Panc1 (cell line): ENCODE measurements around the gene SLIT1. TPM values are rescaled to one million over a fixed set of nuclear protein-coding genes. Genes with fewer than 3 reads are reported as not detected.

Source experiments
- ATAC-seq: fragments of 200-7000 bp; cut with Tn5 transposase; 2 replicates; pipeline ENCODE4 v1.9.1; 2020; ENCODE audit warnings: mild to moderate bottlenecking, moderate library complexity
- BruUV-seq: library from RNA; stranded (reverse); fragments of 400-500 nt; replicated peaks from 2 replicates; lab custom pipeline; 2021; lab: Mats Ljungman, UMichigan
- CTCF ChIA-PET: fragments of 300-600 bp; sonication (Branson Sonifier 250); formaldehyde crosslinking; loops from one replicate; lab custom pipeline; 2022; ENCODE audit warnings: antibody characterized with exemption; lab: Charles Lee
- POLR2A ChIA-PET: fragments of 300-600 bp; sonication (Branson Sonifier 250); formaldehyde crosslinking; loops from one replicate; lab custom pipeline; 2022; ENCODE audit warnings: antibody characterized with exemption; lab: Charles Lee
- DNase-seq: peaks from one replicate; pipeline ENCODE4 v3.0.0-alpha.2; 2010; ENCODE audit warnings: low read depth, low spot score
- H3K27ac ChIP-seq: 2 replicates; pipeline ENCODE4 v1.5.1; 2011; ENCODE audit warnings: mild to moderate bottlenecking, low read length, inconsistent platforms
- H3K27me3 ChIP-seq: fragments of 200-500 bp; sonication (Bioruptor generic); 2 replicates; pipeline ENCODE4 v1.6.0; 2014; ENCODE audit warnings: low read length, inconsistent platforms; ENCODE audit not compliant: control insufficient read depth, insufficient read depth
- H3K36me3 ChIP-seq: fragments of 200-500 bp; sonication (Bioruptor generic); 2 replicates; pipeline ENCODE4 v1.5.1; 2014; ENCODE audit warnings: inconsistent platforms, mild to moderate bottlenecking, low read length, moderate library complexity; ENCODE audit not compliant: control insufficient read depth, insufficient read depth
- H3K4me1 ChIP-seq: 2 replicates; pipeline ENCODE4 v1.5.1; 2011; ENCODE audit warnings: inconsistent platforms, mild to moderate bottlenecking, low read length, moderate library complexity; ENCODE audit not compliant: control insufficient read depth, insufficient read depth
- H3K4me3 ChIP-seq, 2 experiments: 2 replicates each; pipeline ENCODE4 v1.5.1; 2011 to 2012; ENCODE audit warnings: low read depth in 2 of 2, low read length in 2 of 2, mild to moderate bottlenecking in 2 of 2, inconsistent platforms in 1 of 2, moderate library complexity in 1 of 2
- H3K9me3 ChIP-seq: fragments of 200-500 bp; sonication (Bioruptor generic); 2 replicates; pipeline ENCODE4 v1.5.1; 2014; ENCODE audit warnings: low read depth, mild to moderate bottlenecking, inconsistent platforms, low read length, moderate library complexity; ENCODE audit not compliant: control insufficient read depth, insufficient read depth
- POLR2AphosphoS5 ChIP-seq: IDR thresholded peaks from 2 replicates; pipeline ENCODE4 v1.6.1; 2012; ENCODE audit warnings: mild to moderate bottlenecking, low read depth, low read length, moderate library complexity
- REST ChIP-seq, 2 experiments: IDR thresholded peaks; 2 replicates each; pipeline ENCODE4 v1.6.1; 2011 to 2012; ENCODE audit warnings: low read depth in 2 of 2, control low read depth in 1 of 2, low read length in 1 of 2, mild to moderate bottlenecking in 1 of 2, moderate library complexity in 1 of 2; ENCODE audit not compliant: insufficient read depth in 1 of 2
- SIN3A ChIP-seq: IDR thresholded peaks from 2 replicates; pipeline ENCODE4 v1.6.1; 2012; ENCODE audit warnings: low read depth, mild to moderate bottlenecking, low read length, moderate library complexity, borderline replicate concordance; ENCODE audit not compliant: insufficient read depth
- TCF7L2 ChIP-seq: IDR thresholded peaks from 2 replicates; pipeline ENCODE4 v1.6.1; 2011; ENCODE audit warnings: mild to moderate bottlenecking, low read depth, low read length, inconsistent platforms
- in situ Hi-C: cut with HindIII; loops from 2 replicates; pipeline ENCODE4 v1.10.0; 2016; ENCODE audit warnings: low sequenced_read_pairs, low pct_unique_long_range_greater_than_20kb
- intact Hi-C: fragments of 100-400 bp; cut with micrococcal nuclease; formaldehyde crosslinking; loops from one replicate; pipeline ENCODE4 v1.10.0; 2022; ENCODE audit not compliant: unreplicated experiment
- total RNA-seq: library from RNA; stranded (reverse); gene quantifications from one replicate; pipeline ENCODE4 v1.2.1, GENCODE V29; 2021; ENCODE audit not compliant: unreplicated experiment
- TF ChIP-seq, protein P1 (sequence below): fragments of 450-650 bp; IDR thresholded peaks from 2 replicates; pipeline ENCODE4 v1.5.1; 2017; ENCODE audit warnings: mild to moderate bottlenecking

The SLIT1 gene
- total RNA-seq, 1 experiment from 2014 or later: 2.6 TPM

DNA sequence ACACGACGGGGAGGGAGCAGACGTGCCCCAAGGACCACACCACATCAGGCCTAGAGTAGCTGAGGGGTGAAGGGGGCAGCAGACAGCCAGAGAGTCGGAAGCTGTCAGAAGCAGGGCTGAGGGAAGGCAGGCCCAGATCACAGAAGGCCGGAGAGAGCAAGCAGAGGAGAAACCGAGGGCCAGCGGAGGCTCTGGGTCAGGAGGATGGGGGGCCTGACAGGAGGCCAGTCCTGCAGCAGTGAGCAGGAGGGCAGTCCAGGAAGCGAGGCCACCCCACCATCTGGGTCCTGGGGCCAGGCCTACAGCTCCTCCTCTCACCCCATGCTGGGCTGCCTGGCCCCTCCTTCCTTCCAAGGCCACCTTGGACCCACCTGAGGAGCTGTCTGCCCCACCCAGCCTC, 20.3 kb downstream of the SLIT1 start:
- Histone ChIP-seq H3K4me3 (no peak overlapping the region), H3K27me3 (no peaks in the 10 kb centered on the region; the same call in 1 of the 2 replicates), H3K4me1 (no peaks in the 10 kb centered on the region), H3K9me3 (no peaks in the 10 kb centered on the region), H3K27ac (no peak overlapping the region), H3K36me3 (no peaks in the 10 kb centered on the region)
- intact Hi-C loops: no loop called here
- DNase-seq (no peak), ATAC-seq (no peak)
- POLR2A ChIA-PET: no interaction called here
- TF ChIP-seq SIN3A (no peak), POLR2AphosphoS5 (no peak), TCF7L2 (no peak), REST (IDR thresholded peaks at IDR 0.05; ENCODE audit: insufficient read depth in 1 of 2, low read depth in 2 of 2, low read length in 1 of 2) (no peak)
- TF ChIP-seq, protein P1, sequence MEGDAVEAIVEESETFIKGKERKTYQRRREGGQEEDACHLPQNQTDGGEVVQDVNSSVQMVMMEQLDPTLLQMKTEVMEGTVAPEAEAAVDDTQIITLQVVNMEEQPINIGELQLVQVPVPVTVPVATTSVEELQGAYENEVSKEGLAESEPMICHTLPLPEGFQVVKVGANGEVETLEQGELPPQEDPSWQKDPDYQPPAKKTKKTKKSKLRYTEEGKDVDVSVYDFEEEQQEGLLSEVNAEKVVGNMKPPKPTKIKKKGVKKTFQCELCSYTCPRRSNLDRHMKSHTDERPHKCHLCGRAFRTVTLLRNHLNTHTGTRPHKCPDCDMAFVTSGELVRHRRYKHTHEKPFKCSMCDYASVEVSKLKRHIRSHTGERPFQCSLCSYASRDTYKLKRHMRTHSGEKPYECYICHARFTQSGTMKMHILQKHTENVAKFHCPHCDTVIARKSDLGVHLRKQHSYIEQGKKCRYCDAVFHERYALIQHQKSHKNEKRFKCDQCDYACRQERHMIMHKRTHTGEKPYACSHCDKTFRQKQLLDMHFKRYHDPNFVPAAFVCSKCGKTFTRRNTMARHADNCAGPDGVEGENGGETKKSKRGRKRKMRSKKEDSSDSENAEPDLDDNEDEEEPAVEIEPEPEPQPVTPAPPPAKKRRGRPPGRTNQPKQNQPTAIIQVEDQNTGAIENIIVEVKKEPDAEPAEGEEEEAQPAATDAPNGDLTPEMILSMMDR: no peak
- in situ Hi-C loops: no loop called here
- CTCF ChIA-PET: no interaction called here
- BruUV-seq: no TSS peak

DNA sequence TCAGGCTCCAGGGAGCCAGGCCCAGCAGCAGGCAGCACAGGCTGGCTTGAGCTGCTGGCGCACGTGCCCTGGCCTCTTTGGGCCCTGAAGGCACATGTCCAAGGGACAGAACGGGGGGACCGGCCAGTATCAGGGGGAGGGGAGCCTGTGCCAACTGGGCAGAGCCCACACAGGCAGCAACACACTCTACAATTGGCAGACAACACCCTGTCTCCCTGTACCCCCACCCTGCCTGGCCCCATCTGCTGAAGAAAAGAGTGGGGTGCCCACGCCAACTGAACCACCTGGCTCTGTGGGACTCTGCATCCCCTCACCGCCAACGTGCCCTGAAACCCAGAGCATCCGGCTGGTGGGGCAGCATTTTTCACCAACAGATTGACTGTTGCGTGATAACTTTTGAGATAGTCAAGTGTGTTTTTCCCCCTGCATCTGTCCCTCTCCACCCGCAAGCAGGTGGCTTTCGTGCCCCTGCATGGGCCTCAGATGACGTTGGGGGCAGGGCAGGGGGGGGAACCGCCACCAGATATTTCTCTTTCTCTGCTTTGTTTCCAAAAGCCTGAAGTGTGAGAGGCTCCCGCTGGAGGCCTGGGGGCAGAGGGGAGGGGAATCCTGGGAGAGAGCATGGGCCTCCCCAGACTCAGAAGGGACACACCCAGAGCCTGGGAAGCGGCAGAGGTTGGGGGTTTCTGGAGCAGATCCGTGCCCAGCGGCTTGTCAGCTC, 21.8 kb downstream of the SLIT1 start:
- no peaks in the 10 kb centered on the region for H3K9me3 ChIP-seq
- no peaks in the 10 kb centered on the region for H3K36me3 ChIP-seq
- intact Hi-C loops: no loop called here
- no peak for TF ChIP-seq TCF7L2
- TF ChIP-seq, protein P1: no peak
- TF ChIP-seq SIN3A: no peak
- TF ChIP-seq REST (IDR thresholded peaks at IDR 0.05; ENCODE audit: insufficient read depth in 1 of 2, low read depth in 2 of 2, low read length in 1 of 2): no peak
- TF ChIP-seq POLR2AphosphoS5: no peak
- H3K4me1 ChIP-seq: no peaks in the 10 kb centered on the region
- in situ Hi-C loops: no loop called here
- ATAC-seq (no peak), DNase-seq (no peak)
- H3K27me3 ChIP-seq: no peaks in the 10 kb centered on the region; the same call in 1 of the 2 replicates
- H3K4me3 ChIP-seq: no peak overlapping the region
- ChIA-PET POLR2A (no interaction called here), CTCF (no interaction called here)
- H3K27ac ChIP-seq: no peak overlapping the region
- no TSS peak for BruUV-seq
